Fibroblast of skin of scalp (primary cell): ENCODE measurements around the gene PYROXD2.

Experiments
- DNase-seq: peaks from one replicate; pipeline ENCODE4 v3.0.0-alpha.2; 2013

Gene PYROXD2

DNA sequence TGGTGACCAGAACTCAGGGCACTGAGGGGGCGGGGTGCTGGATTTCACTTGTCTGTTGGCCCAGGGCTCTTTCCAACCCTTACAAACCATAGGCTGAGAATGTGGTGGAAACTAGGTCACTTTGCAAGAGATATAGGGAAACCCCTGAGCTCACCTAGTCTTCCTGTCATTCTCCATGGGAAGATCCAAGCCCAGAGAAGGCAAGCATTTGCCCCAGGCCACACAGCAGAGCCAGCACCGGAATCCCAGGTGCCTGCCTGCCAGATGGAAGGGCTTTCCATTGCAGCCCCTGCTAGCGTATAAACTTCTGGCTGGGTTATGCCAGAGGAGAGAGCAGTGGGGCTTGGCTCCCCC, 427 bp downstream of the PYROXD2 start:
- DNase-seq, result no peak

DNA sequence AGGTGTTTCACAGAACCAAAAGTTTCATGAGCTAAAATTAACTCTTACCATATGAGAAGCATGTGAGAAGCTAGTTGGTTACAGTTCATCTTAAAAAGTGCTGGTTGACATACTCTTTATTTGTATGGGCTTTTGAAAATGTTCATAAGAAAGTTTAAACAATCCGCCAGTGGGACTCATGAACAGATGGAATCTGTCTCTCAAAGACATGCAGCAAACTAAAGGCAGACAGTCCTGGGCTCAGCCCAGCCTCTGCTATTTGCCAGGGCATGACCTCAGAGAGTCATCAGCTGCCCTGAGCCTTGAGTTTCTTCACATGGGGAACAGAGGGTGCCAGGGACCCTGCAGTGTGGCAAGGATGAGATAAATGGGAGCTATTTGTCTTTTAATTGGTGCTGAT, 3.2 kb downstream of the PYROXD2 start:
- no peak for DNase-seq

DNA sequence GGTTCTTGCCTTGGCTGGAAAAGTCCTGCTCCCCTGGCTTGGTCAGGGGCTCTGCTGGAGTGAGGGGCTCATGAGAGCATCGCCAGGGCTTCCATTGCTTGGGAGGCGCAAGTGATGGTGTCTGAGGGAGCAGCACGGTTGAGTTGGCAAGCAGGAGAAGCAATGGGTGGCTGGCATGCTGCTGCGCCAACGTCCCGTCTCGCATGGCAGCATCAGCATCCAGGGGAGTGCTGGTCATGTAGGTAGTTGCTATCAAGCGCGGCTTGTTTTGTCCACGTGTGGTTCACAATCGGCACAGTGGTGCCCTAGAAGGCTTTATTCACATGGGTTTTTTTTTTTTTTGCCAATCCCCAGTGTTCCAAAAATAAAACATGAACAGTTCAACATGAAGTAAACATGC, 3.8 kb downstream of the PYROXD2 start:
- DNase-seq, result no peak

DNA sequence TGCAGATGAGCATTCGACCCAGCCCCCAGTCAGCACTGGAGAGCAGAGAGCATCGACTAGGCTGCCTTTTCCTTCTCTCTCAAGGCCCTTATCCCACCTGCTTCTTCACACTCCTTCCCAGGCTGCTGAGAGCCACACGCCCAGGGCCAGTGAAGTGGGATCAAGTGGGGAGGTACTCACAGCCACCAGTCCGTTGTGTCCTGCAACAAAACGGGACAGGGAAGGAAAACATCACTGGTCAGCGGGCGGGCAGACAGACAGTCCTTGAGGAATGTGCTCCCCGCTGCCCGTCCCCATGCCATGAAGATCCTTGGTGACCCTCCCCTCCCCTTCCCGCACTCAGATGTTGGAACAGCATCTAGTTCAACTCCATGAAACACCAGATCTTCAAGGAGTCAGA, 4.2 kb downstream of the PYROXD2 start:
- no peak for DNase-seq

DNA sequence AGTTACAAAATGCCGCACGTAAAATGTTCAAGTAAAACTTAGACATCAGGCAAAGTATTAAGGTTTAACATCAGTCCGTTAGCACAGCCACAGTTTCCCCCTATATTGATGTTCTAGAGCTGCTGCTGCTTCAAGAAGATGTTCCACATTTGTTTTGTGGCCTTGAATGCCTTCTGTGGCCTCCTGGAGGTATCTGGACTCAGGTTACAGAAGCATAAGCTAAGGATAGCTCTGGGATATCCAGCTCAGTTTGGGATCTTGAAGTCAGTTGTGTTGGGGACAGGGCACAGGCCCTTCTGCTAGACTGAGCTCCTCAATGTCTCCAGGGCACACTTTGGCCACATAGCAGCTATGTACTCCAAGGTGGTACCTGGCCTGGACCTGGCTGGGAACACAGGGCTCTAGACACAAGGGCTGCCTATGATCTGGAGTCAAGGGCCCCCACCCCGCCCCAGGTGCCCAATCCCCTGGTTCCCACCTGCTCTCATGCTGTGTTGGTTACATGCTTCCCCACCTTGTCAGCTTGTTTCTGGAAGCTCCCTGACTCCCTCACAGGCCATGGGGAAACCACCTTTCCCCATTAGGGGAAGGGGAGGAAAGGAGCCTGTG, 4.7 kb downstream of the PYROXD2 start:
- DNase-seq, result no peak

DNA sequence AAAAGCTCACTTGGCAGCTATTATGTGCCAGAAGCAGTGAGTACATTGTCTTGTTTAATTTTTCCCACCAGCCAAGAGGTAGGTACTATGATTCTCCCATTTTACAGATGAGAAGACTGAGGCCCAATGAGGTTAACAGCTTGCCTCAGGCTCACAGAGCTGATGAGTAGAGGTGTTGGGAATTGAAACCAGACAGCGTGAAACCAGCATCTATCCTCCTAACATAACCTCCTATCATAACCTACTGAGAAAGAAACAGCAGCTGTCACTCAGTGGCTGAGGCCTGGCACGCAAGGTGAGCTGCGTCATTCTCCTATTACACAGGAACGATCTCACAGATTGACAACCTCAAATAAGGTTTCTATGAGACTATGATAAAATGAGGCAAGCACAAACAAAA, 6.2 kb downstream of the PYROXD2 start:
- DNase-seq, result no peak

DNA sequence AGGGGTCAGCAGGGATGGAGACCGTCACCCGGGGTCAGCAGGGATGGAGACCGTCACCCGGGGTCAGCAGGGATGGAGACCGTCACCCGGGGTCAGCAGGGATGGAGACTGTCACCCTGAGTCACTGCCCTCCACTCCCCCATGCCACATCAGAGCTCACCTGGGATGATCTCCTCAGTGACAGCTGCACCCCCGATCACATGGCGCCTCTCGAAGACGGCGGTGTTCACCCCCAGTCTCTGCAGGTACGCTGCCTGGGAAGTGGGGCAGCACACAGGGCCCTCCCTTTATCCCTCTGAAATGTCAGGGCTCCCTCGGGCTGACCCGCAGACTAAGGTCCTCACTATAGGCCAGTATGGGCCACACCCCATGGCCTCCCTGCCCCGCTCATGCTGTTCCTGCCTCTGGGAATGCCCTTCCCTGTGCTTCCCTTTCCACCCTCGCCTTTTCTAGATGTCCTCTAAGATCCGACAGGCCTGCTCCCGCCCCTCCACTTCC, 7.2 kb downstream of the PYROXD2 start:
- DNase-seq, result no peak

DNA sequence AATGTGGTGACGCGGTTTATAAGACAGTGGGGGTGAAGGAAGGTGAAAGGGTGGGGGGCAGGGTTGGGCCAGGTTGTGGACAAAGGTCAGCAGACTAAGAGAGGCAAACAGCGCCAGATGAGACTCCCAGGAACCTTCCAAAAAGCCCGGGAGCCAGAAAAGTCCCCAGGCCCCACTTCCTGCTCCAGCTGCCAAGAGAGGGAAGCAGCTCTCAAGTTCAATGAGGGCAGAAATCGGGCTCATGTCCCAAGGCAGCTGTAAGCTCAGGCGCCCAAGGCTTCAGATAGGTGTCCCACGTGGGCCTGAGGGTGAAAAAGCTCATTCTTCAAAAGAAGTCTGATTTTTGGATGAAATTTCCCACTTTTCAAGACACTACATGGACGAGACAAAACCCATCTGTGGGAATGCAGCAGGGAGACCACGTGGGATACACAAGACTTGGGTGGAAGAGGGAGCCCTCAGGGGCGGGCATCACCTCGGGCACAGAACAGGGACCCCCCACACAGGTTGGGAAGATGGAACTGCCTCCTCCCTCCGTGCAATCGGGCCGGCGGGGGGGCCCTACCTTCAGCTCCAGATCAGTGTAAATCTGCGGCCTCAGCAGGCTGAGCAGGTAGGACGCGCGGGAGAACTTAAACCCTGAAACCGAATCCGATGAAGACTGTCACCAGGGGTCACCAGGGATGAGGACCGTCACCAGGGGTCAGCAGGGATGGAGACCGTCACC, 7.8 kb downstream of the PYROXD2 start:
- DNase-seq, result no peak

DNA sequence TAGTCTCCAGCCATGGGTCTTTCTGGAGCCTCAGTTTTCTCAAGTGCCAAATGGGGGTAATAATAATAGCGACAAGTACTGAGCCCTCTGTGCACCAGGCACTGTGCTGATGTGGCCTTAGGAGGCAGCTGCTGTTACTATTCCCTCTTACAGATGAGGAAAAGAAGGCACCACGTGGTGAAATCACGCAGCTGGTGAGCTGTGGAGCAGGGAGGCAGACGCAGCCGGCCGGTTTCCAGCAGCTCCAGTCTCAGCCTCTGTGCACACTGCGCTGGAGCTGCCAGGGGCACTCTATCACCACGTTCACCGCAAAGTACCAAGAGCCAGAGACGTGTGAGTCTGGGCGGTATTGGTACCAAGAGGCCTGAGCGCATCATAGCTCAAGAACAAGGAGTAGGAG, 9.6 kb downstream of the PYROXD2 start:
- no peak for DNase-seq

DNA sequence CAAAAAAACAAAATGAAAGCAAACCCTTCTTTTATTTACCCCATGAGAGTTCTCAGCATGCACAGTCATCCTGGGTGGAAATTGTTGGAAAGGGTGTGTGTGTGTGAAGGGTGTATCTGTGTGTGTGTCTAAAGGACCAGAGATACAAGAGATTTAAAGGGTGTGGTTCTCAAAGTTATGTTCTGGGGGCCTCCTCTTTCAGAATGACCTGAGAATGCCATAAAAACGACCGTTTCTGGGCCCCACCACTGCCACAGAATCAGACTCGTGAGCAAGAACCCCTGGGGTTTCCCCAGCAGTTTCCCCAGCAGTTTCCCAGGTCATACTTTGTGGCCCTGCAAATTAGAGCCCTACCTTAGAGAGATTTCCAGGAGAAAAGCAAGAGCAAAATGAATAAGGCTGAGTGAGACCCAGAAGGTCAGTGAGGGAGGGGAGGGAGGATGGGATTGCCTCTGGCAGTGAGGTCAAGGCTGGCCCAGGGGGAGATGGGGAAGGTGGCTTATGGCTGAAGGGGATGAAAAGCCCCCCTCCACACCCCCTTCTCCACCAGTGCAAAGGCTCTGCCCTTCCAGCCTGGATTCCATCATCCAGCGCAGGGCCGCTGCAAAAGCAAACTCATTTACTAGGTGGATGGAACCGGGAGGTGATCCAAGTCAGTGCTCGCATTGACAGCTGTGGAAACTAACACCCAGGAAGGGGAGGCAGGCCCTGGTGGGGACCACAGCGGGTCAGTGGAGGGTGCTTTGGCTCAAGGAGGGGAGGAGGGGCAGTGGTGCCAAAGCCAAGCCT, 10.2 kb downstream of the PYROXD2 start:
- peak; percentile 62 for DNase-seq

DNA sequence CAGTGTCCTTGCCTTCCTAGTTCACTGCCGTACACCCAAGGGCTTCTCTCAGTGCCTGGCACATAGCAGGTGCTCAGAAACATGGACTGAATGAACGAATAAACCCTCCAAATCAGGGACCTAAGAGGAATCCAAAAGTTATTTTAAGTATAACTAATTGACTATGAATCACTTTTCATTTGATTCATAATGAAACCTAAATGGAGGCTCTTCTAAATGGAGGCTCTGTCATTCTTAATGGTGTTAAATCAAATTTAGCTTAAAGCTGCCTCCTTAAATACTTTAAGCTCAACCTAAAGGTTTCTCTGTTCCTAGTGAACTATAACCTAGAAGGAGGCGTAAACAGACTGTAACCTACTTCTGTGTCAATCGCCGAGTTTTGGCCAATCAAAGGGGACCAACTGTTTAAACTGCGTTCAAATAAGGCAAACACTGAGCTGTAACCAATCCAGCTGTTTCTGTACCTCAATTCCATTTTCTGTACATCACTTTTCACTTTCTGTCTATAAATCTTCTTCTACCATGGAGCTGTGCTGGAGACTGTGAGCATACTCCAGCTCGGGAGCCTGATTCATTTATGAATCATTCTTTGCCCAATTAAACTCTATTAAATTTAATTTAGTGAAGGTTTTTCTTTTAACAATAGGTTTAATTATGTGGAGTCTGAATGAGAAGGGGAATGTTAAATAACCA, 11.0 kb downstream of the PYROXD2 start:
- DNase-seq, result peak; percentile 48

DNA sequence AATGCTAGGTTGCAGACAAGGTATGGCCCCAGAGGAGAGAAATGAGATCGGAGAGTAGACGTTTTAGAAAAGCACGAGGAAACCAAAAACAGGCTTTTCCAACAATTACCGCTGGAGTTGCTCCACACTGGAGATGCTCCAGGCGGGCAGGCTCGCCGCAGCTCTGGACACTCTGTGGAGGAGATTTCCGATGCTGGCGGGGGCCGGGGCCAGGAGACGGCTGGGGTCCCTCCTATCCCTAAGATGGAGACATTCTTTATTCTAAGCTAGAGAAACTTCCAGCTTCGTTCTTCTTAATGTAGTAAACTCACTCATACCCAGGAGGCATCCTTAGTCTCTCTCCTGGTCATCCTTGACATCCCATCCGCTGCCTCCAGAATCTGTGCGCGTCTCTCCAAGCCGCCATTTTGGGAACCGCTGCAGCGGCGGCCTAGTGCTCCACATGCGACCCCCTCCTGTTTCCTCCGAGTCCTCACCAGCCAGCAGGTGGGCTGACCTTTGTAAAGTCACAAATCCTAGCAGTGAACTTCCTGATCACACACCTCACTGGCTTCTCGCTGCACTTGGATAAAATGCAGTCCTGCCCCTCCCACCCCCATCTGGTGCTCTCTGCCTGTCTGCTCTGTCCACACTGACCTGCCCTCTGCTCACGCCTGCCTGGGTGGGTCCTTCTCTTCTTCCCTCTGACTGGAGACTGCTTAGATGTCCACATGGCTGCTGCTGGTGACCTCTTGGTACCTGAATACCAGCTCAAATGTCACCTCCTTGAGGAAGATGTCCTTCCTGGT, 11.9 kb downstream of the PYROXD2 start:
- DNase-seq, result no peak

DNA sequence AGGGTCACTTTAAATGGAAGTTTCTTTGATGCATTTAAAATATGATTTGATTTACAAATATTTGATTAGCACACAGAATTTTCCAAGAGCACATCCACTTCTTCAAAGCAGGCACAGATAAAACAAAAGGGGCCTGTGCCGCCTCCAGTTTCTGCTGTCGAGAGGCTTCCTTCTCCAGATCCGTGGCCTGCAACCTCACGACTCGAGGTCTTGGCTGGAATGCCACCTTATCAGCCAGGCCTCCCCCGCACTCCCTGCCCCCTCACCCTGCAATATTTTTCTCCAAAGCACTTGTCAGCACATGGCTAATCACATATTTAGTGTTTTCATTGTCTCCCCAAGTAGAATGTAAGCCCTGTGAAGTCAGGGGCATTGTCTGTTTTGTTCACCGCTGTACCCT, 12.5 kb downstream of the PYROXD2 start:
- no peak for DNase-seq

DNA sequence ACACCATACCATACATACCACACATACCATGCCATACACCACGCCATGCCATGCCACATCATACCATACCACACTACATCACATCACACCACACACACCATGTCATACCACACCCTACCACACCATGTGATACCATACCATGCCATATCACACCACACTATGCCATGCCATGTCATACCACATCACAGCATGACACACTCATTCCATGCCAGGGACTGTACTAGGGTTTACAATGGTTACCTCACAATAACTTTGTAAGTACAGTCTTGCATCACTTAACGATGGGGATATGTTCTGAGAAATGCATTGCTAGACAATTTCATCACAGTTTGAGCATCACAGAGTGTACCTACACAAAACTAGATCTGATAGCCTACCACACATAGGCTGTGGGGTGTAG, 14.5 kb downstream of the PYROXD2 start:
- peak; percentile 9 for DNase-seq

DNA sequence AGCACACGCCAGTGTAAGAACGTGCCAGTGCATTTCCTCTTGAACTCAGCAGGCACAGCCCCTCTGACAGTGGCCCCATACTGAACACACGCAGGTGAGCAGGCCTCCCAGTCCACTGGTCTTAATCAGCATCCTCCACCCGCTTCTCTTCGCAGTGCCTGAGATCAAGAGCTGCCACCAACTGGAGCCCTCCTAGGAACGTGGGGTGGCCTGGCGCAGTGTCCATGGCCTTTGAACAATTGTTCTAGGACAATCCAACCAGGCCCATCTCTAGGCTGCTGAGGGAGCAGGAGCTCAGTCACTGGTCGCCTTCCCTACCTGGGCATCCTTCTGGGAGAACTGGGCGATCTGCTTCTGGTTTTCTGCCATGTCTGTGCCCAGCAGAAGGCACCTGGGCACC, 15.2 kb downstream of the PYROXD2 start:
- DNase-seq, result no peak

DNA sequence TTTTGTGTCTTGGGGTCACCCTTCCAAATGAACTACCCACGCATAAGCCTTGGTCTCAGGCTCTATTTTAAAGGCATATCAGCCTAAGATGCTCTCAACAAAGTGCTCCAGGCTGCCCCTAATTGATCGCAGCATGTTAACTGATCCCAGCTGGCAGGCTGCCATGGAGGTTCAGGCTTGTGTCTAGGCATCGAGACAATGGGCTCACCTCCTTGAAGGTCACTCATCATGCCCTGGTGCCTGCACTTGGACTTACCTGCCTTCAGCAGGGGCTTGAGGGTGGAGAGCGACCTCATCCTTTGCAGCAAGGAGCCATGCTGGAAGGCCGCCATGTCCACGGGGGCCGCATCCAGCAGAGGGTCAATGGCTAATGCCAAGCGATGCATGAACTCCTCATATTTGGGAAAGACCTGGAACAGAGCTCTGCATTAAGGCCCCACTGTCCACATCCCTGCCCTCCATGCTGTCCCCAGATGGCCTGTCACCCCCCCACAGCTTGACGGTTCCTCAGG, 17.8 kb downstream of the PYROXD2 start:
- no peak for DNase-seq

DNA sequence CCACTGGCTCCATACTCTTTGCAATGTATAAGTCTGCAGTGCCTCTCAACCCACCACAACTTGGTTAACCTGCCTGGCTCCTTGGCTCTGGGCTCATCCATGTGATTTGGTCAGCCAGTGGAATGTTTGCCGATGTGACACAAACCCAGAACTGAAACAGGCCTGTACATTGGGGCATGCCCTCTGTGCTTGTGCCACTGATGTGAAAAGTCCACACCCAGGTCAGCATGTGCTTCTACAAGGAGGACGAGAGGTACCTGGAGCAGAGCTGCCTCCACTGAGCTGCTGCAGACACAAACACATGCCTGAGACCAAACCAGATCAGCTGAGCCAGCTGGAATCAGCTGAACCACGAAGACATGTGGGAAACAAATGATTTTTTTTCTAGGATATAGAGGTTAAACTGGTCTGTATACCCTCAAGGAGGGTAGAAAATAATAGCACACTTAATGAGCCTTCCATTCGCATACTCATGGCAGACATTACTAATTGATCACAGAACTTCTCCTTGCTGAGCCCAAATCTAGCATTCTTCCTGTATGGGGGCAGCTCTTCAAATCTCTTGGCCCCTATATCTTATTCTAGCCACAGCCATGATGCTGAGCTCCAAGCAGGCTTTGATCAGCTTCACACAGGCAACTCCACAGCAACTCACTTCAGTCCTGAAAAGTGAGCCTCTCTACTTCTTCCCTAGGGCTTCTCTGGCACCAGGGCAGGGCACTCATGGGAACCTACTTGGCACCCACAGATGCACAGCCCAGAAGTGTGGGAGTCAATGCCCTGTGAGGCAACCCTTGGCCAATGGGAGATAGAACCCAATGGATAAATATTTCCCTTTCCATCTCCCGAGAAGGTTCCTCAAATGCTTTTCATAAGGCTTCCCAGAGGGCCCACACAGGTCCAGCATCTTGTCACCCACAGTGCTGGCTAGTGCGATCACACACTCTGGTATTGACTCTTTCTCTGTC, 18.6 kb downstream of the PYROXD2 start:
- DNase-seq, result no peak

DNA sequence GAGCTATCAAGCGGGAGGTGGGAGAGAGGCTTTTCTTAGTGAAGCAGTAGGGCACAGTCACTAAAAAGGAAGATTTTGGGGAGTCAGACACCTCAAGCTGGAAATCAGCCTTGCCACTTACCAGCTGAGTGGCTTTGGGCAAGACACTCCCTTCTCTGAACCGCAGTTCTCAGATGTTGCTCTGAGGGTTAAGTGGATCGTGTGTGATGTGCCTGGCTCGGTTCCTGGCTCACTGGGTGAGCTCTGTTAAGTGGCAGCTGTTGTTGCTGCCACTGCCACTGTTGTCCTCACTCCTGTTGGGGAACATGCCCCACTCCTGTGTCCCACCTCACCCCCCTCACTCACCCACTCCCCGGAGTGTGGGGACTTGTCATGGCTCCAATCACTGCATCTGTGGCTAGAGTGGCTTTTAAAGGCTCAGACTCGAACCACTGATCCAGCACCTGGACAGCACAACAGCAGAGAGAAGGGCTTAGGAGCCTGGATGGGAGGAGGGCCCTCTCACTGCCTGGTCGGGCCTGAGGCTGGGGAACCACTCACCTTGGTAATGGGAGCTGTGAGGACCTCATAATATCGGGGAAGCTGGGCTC, 20.0 kb downstream of the PYROXD2 start:
- DNase-seq, result peak; percentile 16

DNA sequence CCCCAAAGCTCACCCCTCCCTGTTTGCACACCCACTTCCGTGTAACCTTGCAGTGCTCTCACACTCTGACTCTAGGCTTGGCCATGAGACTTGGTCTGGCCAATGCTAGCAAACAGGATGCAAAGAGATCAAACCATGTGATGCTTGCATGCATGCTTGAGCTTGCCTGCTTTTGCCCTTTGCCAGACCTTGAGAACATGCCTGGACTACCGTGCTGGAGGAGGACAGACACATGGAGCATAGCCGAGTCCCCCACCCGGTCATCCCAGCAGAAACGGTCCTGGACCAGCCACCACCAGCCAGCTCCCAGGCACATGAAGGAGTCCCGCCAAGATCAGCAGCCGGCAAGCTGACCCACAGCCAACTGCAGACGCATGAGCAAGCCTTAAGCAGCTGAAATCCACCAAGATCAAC, 23.4 kb downstream of the PYROXD2 start:
- DNase-seq, result no peak

DNA sequence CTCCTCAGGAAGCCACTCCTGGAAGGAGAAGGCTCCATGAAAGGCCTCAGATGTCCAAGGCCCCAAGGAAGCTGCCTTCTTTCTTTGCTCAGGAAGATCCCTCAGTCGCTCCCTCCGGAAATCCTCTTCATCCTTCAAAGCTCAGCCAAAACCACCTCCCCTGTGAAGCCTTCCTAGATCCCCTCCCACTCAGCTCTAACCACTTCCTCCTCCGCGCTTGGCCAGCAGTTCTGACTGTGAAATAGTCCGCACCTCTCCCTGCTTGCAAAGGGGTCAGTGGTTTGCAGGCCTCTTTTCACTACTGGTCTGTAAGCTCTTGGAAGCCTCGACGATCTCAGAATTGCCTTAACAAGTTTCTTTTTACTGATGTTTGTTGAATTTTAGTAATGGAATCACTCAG, 23.9 kb downstream of the PYROXD2 start:
- DNase-seq, result no peak
